K562 (cell line): Measurements from ENCODE around the gene AXIN2. TPM values are rescaled to one million over a fixed set of nuclear protein-coding genes. Genes with fewer than 3 reads are reported as not detected.

Source experiments
- ETV1 ChIP-seq: fragments of 450-650 bp; conservative IDR thresholded peaks from 2 replicates; pipeline ENCODE4 v1.6.1; 2016; ENCODE audit warnings: missing genetic modification characterization, control low read depth, low read depth, missing compliant biosample characterization
- HDAC1 ChIP-seq, 2 experiments: fragments of 450-650 bp; IDR thresholded peaks; 2 replicates each; pipeline ENCODE4 v1.6.1; 2016 to 2017; ENCODE audit warnings: inconsistent platforms in 1 of 2, mild to moderate bottlenecking in 1 of 2, moderate library complexity in 1 of 2
- JUNB ChIP-seq: fragments of 450-650 bp; formaldehyde crosslinking; conservative IDR thresholded peaks from 2 replicates; pipeline ENCODE4 v1.4.0; 2020; ENCODE audit warnings: mild to moderate bottlenecking
- MEIS2 ChIP-seq: fragments of 450-650 bp; IDR thresholded peaks from 2 replicates; pipeline ENCODE4 v1.6.1; 2014; ENCODE audit warnings: mild to moderate bottlenecking; ENCODE audit not compliant: partially characterized antibody
- POLR2AphosphoS5 ChIP-seq: IDR thresholded peaks from 2 replicates; pipeline ENCODE4 v1.6.1; 2011; ENCODE audit warnings: mild to moderate bottlenecking, low read depth, low read length, moderate library complexity; ENCODE audit not compliant: control insufficient read depth, insufficient read depth
- POLR3A ChIP-seq: IDR thresholded peaks from 2 replicates; pipeline ENCODE4 v1.6.1; 2011; ENCODE audit warnings: borderline replicate concordance, mild to moderate bottlenecking, moderate library complexity; ENCODE audit not compliant: insufficient read length, insufficient read depth; ENCODE audit errors: extremely low read depth
- SMAD1 ChIP-seq: fragments of 150-350 bp; IDR thresholded peaks from 2 replicates; pipeline ENCODE4 v1.6.1; 2014; ENCODE audit warnings: low read length, low read depth; ENCODE audit not compliant: partially characterized antibody
- SMAD3 ChIP-seq: fragments of 450-650 bp; formaldehyde crosslinking; conservative IDR thresholded peaks from 2 replicates; pipeline ENCODE4 v1.4.0; 2020; ENCODE audit warnings: mild to moderate bottlenecking
- SMAD4 ChIP-seq: fragments of 250-450 bp; sonication (Bioruptor Pico); conservative IDR thresholded peaks from 2 replicates; pipeline ENCODE4 v1.8.0; 2021; ENCODE audit warnings: inconsistent platforms, mild to moderate bottlenecking, moderate library complexity
- TCF7L2 ChIP-seq: fragments of 150-350 bp; IDR thresholded peaks from 2 replicates; pipeline ENCODE4 v1.6.1; 2016; ENCODE audit warnings: low read depth, mild to moderate bottlenecking, low read length, moderate library complexity
- ZNF133 ChIP-seq: fragments of 250-450 bp; sonication (Bioruptor Pico); IDR thresholded peaks from 2 replicates; pipeline ENCODE4 v1.4.0; 2020; ENCODE audit warnings: mild to moderate bottlenecking
- ZNF146 ChIP-seq: IDR thresholded peaks from one replicate; pipeline ENCODE4 v1.6.1; 2018; ENCODE audit warnings: missing compliant biosample characterization; ENCODE audit not compliant: unreplicated experiment
- ZNF274 ChIP-seq: IDR thresholded peaks from 2 replicates; pipeline ENCODE4 v1.6.1; 2011; ENCODE audit warnings: low read depth, mild to moderate bottlenecking, low read length, moderate library complexity, borderline replicate concordance
- ZNF830 ChIP-seq: fragments of 250-450 bp; sonication (Bioruptor Pico); IDR thresholded peaks from 2 replicates; pipeline ENCODE4 v1.5.0; 2021; ENCODE audit warnings: mild to moderate bottlenecking
- polyA plus RNA-seq, 8 experiments: library from polyadenylated mRNA; depleted of rRNA in 4 of 8; stranded (reverse) in 5 of 8; unstranded in 3 of 8; fragments of >200 nt; fragmentation: Nextera tagmentation in 2 of 8; fragmentation: Illumina TruSeq in 1 of 8; extraction: Ambion mirVana in 2 of 8; extraction: Trizol in 1 of 8; gene quantifications; 2 replicates each; pipeline versions ENCODE4 v1.2.1 to v1.2.3, GENCODE V29; 2011 to 2014; ENCODE audit warnings: inconsistent platforms in 1 of 8, missing spikeins in 1 of 8
- total RNA-seq, 7 experiments: library from RNA; depleted of rRNA in 6 of 7; stranded (reverse); fragments of >200 nt in 6 of 7; fragmentation: Illumina TruSeq in 2 of 7; extraction: Trizol in 2 of 7; gene quantifications; 2 replicates each; pipeline versions ENCODE4 v1.2.1 to v1.2.3, GENCODE V29; 2011 to 2021; ENCODE audit warnings: low replicate concordance in 1 of 7
- TF ChIP-seq, protein P1 (sequence below), 2 experiments: fragments of 450-650 bp; IDR thresholded peaks; 2 replicates each; pipeline ENCODE4 v1.6.1; 2016
- TF ChIP-seq, protein P2 (sequence below), 2 experiments: fragments of 450-650 bp in 1 of 2; IDR thresholded peaks; 2 replicates each; pipeline ENCODE4 v1.6.1; 2011 to 2017; ENCODE audit warnings: low read depth in 2 of 2, antibody characterized with exemption in 1 of 2, borderline replicate concordance in 1 of 2, low read length in 1 of 2, mild to moderate bottlenecking in 1 of 2, mixed read lengths in 1 of 2; ENCODE audit not compliant: control insufficient read depth in 1 of 2
- TF ChIP-seq, protein P3 (sequence below), 2 experiments: fragments of 450-650 bp in 1 of 2; sonication (generic) in 1 of 2; formaldehyde crosslinking; conservative IDR thresholded peaks; 2 replicates each; pipeline versions ENCODE4 v1.4.0 to v1.8.1; 2020 to 2022; ENCODE audit warnings: mild to moderate bottlenecking in 1 of 2, missing genetic modification reagents in 1 of 2

The AXIN2 gene
- total and polyA plus RNA-seq, 9 of the 15 experiments (the other 6 are each of a cell fraction or from before 2014, with no cell fraction given): 0.21 to 3.3 (median 1.2) TPM

DNA sequence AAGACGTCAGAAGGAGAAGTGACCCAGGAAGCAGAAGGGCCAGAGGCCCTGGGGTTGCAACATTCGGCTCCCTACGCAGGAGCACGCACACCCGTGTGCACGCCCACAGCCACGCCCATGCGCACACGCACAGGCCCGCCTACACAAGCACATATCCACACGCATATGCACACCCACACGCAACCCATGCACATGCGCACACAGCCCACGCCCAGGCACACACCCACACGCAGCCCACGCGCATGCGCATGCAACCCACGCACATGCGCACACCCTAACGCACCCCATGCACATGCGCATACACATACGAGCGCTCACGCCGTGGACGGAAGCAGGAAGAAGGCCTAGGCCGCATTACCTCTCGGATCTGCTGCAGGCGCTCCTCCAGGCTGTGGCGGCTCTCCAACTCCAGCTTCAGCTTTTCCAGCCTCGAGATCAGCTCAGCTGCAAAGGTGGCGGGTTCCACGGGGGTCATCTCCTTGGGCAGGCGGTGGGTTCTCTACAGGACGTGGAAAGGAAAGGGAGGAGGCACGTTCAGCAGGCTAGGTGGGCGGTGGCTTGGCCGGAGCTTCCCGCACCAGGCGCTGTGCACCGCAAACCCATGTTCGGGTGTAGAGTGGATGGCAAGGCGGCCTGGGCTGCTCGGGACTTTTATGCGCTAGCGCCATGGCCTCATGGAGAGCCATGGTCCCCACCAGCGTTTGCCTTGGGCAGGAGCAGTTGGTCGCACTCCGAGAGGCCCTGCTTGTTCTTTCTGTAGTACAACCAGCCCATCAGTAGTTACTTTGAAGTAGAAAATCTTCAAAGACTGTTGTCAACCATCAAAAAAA lies 23.4 kb downstream of the AXIN2 start (continued):
- TF ChIP-seq, protein P1, sequence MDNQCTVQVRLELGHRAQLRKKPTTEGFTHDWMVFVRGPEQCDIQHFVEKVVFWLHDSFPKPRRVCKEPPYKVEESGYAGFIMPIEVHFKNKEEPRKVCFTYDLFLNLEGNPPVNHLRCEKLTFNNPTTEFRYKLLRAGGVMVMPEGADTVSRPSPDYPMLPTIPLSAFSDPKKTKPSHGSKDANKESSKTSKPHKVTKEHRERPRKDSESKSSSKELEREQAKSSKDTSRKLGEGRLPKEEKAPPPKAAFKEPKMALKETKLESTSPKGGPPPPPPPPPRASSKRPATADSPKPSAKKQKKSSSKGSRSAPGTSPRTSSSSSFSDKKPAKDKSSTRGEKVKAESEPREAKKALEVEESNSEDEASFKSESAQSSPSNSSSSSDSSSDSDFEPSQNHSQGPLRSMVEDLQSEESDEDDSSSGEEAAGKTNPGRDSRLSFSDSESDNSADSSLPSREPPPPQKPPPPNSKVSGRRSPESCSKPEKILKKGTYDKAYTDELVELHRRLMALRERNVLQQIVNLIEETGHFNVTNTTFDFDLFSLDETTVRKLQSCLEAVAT (IDR thresholded peaks at IDR 0.05): no peak
- no peak for TF ChIP-seq TCF7L2
- no peak for TF ChIP-seq ZNF146 (CRISPR knock-in tag)
- TF ChIP-seq POLR3A: no peak
- TF ChIP-seq ZNF133 (CRISPR knock-in tag): no peak
- TF ChIP-seq, protein P2, sequence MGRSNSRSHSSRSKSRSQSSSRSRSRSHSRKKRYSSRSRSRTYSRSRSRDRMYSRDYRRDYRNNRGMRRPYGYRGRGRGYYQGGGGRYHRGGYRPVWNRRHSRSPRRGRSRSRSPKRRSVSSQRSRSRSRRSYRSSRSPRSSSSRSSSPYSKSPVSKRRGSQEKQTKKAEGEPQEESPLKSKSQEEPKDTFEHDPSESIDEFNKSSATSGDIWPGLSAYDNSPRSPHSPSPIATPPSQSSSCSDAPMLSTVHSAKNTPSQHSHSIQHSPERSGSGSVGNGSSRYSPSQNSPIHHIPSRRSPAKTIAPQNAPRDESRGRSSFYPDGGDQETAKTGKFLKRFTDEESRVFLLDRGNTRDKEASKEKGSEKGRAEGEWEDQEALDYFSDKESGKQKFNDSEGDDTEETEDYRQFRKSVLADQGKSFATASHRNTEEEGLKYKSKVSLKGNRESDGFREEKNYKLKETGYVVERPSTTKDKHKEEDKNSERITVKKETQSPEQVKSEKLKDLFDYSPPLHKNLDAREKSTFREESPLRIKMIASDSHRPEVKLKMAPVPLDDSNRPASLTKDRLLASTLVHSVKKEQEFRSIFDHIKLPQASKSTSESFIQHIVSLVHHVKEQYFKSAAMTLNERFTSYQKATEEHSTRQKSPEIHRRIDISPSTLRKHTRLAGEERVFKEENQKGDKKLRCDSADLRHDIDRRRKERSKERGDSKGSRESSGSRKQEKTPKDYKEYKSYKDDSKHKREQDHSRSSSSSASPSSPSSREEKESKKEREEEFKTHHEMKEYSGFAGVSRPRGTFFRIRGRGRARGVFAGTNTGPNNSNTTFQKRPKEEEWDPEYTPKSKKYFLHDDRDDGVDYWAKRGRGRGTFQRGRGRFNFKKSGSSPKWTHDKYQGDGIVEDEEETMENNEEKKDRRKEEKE (IDR thresholded peaks at IDR 0.05; ENCODE audit: borderline replicate concordance in 1 of 2, control insufficient read depth in 1 of 2, low read depth in 2 of 2, low read length in 1 of 2): no peak
- peak; percentile 99 for TF ChIP-seq MEIS2
- TF ChIP-seq, protein P3, sequence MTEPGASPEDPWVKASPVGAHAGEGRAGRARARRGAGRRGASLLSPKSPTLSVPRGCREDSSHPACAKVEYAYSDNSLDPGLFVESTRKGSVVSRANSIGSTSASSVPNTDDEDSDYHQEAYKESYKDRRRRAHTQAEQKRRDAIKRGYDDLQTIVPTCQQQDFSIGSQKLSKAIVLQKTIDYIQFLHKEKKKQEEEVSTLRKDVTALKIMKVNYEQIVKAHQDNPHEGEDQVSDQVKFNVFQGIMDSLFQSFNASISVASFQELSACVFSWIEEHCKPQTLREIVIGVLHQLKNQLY (CRISPR knock-in tag; conservative IDR thresholded peaks at IDR 0.05): no peak
- TF ChIP-seq JUNB (CRISPR knock-in tag): no peak
- TF ChIP-seq ZNF274: no peak
- no peak for TF ChIP-seq SMAD4 (CRISPR knock-in tag)
- TF ChIP-seq ETV1 (tag): no peak; the same call in 1 of the 2 replicates
- no peak for TF ChIP-seq SMAD3 (CRISPR knock-in tag)
- TF ChIP-seq POLR2AphosphoS5: 0 out of 2 replicates have a peak, but pooled peaks have one; percentile 22
- TF ChIP-seq ZNF830 (CRISPR knock-in tag): no peak
- no peak for TF ChIP-seq SMAD1
- TF ChIP-seq HDAC1 (IDR thresholded peaks at IDR 0.05): peak in 1 of 2 experiments; percentile 70; a peak in 1 of 4 replicates
